Measurements from ENCODE around the gene ARID1B.

Gene ARID1B

GRCh38 chr6:157133856-157134255 lies 356.7 kb downstream of the ARID1B start:
- Histone ChIP-seq H3K4me2 (ENCODE audit: low read length) (no peak overlapping the region), H4K20me1 (ENCODE audit: insufficient read depth, low read length) (no peaks in the 10 kb centered on the region), H3K4me3 (ENCODE audit: low read depth, low read length, poor library complexity, severe bottlenecking) (no peak overlapping the region), H3K79me2 (ENCODE audit: insufficient read depth, low read length) (no peaks in the 10 kb centered on the region), H3K9me2 (ENCODE audit: low read depth, low read length) (no peaks in the 10 kb centered on the region), H3K4me1 (ENCODE audit: insufficient read depth, low read length, severe bottlenecking) (no peaks in the 10 kb centered on the region), H3K36me3 (ENCODE audit: insufficient read depth, low read length) (peaks cover 43% of the 10 kb centered on the region), H3K9ac (ENCODE audit: low read length) (no peak overlapping the region), H2AFZ (ENCODE audit: low read length) (no peak overlapping the region), H3K9me3 (ENCODE audit: low read length) (no peaks in the 10 kb centered on the region), H3K27ac (ENCODE audit: low read depth, low read length, poor library complexity, severe bottlenecking) (no peak overlapping the region), H3F3A (ENCODE audit: insufficient read depth, low read length) (no peaks in the 10 kb centered on the region), H3K27me3 (ENCODE audit: insufficient read depth, low read length) (no peaks in the 10 kb centered on the region)
- no peak for TF ChIP-seq EZH2 (IDR thresholded peaks at IDR 0.05; ENCODE audit: borderline replicate concordance, low read length)
- no peak for TF ChIP-seq CTCF (IDR thresholded peaks at IDR 0.05; ENCODE audit: low read length)

GRCh38 chr6:157134402-157135047 lies 357.3 kb downstream of the ARID1B start:
- Histone ChIP-seq H3F3A (ENCODE audit: insufficient read depth, low read length) (no peaks in the 10 kb centered on the region), H3K4me2 (ENCODE audit: low read length) (no peak overlapping the region), H3K27me3 (ENCODE audit: insufficient read depth, low read length) (no peaks in the 10 kb centered on the region), H3K4me3 (ENCODE audit: low read depth, low read length, poor library complexity, severe bottlenecking) (no peak overlapping the region), H3K36me3 (ENCODE audit: insufficient read depth, low read length) (peaks cover 43% of the 10 kb centered on the region), H3K9ac (ENCODE audit: low read length) (no peak overlapping the region), H2AFZ (ENCODE audit: low read length) (no peak overlapping the region), H4K20me1 (ENCODE audit: insufficient read depth, low read length) (no peaks in the 10 kb centered on the region), H3K9me2 (ENCODE audit: low read depth, low read length) (no peaks in the 10 kb centered on the region), H3K9me3 (ENCODE audit: low read length) (no peaks in the 10 kb centered on the region), H3K27ac (ENCODE audit: low read depth, low read length, poor library complexity, severe bottlenecking) (no peak overlapping the region), H3K79me2 (ENCODE audit: insufficient read depth, low read length) (no peaks in the 10 kb centered on the region), H3K4me1 (ENCODE audit: insufficient read depth, low read length, severe bottlenecking) (no peaks in the 10 kb centered on the region)
- TF ChIP-seq EZH2 (IDR thresholded peaks at IDR 0.05; ENCODE audit: borderline replicate concordance, low read length) (no peak), CTCF (IDR thresholded peaks at IDR 0.05; ENCODE audit: low read length) (no peak)

GRCh38 chr6:157135691-157136090 lies 358.5 kb downstream of the ARID1B start:
- H3K79me2 ChIP-seq (ENCODE audit: insufficient read depth, low read length) = no peaks in the 10 kb centered on the region
- TF ChIP-seq CTCF (IDR thresholded peaks at IDR 0.05; ENCODE audit: low read length) (no peak), EZH2 (IDR thresholded peaks at IDR 0.05; ENCODE audit: borderline replicate concordance, low read length) (no peak)
- no peaks in the 10 kb centered on the region for H3F3A ChIP-seq (ENCODE audit: insufficient read depth, low read length)
- H3K9me2 ChIP-seq (ENCODE audit: low read depth, low read length) = no peaks in the 10 kb centered on the region
- no peak overlapping the region for H2AFZ ChIP-seq (ENCODE audit: low read length)
- no peaks in the 10 kb centered on the region for H3K27me3 ChIP-seq (ENCODE audit: insufficient read depth, low read length)
- H3K36me3 ChIP-seq (ENCODE audit: insufficient read depth, low read length) = peaks cover 47% of the 10 kb centered on the region
- no peaks in the 10 kb centered on the region for H3K9me3 ChIP-seq (ENCODE audit: low read length)
- no peak overlapping the region for H3K27ac ChIP-seq (ENCODE audit: low read depth, low read length, poor library complexity, severe bottlenecking)
- no peaks in the 10 kb centered on the region for H4K20me1 ChIP-seq (ENCODE audit: insufficient read depth, low read length)
- H3K4me1 ChIP-seq (ENCODE audit: insufficient read depth, low read length, severe bottlenecking) = no peaks in the 10 kb centered on the region
- no peak overlapping the region for H3K4me2 ChIP-seq (ENCODE audit: low read length)
- no peak overlapping the region for H3K9ac ChIP-seq (ENCODE audit: low read length)
- no peak overlapping the region for H3K4me3 ChIP-seq (ENCODE audit: low read depth, low read length, poor library complexity, severe bottlenecking)

All from OCI-LY1 (cell line).